GM19193 (cell line): ENCODE results near the gene EGR4.
A peak's percentile ranks its signal among the peaks of the same experiment; 100 is the strongest.

Experiments used
- POLR2A ChIP-seq: IDR thresholded peaks from 4 replicates; pipeline ENCODE4 v1.6.1; 2011; ENCODE audit not compliant: insufficient read depth, insufficient read length; ENCODE audit errors: extremely low read depth

Gene EGR4

GRCh38 chr2:73292316-73292905 is 937 bp downstream of the EGR4 start:
- TF ChIP-seq POLR2A = no peak

DNA sequence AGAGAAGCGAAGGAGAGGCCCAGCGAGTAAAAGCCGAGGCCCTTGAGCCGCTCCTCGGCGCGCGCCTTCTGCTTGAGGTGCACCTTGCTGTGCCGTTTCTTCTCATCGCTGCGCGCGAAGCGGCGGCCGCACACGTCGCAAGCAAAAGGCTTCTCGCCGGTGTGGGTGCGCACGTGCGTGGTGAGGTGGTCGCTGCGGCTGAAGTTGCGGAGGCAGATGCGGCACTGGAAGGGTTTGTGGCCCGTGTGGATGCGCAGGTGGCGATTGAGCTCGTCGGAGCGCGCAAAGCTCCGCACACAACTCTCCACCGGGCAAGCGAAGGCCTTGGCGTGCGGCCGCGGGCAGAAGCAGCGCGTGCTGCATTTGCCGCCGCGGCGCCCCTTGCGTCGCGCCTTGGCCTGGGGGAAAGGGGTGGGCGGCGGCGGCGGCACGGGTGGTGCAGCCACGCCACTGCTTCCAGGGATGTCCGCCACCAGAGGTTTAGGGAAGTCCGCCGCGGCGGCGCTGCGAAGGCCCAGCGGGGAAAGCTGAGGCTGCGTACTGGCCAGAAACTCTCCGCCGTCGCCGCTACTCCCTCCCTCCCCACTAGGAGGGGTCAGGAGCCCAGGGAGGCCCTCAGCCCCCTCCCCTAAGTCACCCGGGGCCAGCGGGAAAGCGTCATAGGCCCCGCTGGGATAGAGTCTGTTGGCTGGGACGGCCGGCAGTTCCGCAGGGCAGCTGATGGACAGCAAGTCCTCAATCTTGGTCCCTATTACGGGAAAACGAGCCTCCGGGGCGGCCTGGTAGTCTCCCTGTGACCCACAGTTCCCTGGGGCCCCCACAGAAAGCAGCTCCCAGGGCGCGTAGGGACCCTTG is 1.7 kb downstream of the EGR4 start:
- TF ChIP-seq POLR2A = no peak

- no peak for TF ChIP-seq POLR2A
Observed at GRCh38 chr2:73291093-73291460, 2.3 kb downstream of the EGR4 start.

- no peak for TF ChIP-seq POLR2A
Observed at GRCh38 chr2:73290049-73290839, 3.1 kb downstream of the EGR4 start.

DNA sequence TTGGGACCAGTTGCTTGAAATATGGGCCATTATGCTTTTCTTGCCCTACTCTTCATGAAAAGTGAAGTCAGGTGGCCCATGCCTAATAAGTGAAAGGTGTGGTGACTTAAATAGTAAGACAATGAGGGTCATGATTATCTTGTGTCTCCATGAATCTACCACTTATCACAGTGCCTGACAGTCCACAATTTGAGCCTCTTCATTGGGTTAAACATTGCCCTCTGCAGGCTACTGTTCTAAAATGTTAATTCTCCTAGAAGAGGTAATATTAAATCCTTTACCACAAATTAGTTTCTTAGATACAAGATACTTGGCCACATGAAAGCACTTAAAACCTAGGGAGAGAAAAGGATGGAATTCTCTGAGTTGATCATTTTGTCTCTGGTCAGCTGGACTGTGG is 4.0 kb downstream of the EGR4 start:
- no peak for TF ChIP-seq POLR2A

DNA sequence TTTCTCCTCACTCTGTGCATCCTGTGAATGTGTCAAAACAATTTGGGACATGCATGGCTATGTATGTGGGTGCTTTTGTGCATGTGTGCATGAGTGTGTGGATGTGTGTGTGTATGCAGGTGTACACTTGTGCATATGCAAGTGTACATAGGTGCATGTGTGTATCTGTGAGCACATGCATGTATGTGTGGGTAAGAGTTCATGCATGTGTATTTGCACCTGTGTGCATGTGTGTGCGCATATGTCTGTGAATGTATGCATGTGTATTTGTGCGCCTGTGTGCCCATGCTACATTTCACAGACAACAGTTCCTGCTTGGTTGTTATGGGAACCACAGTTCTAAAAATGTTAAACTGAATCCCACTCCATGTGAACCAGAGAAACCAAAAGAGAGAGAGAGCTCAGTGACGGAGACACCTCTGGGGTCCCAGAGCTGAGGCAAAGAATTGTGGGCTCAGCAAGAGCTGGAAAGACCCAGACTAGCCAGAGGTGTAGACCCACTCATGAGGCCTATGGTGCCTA is 7.2 kb downstream of the EGR4 start:
- TF ChIP-seq POLR2A = no peak

GRCh38 chr2:73285159-73285739 is 8.1 kb downstream of the EGR4 start:
- peak; percentile 22 for TF ChIP-seq POLR2A

DNA sequence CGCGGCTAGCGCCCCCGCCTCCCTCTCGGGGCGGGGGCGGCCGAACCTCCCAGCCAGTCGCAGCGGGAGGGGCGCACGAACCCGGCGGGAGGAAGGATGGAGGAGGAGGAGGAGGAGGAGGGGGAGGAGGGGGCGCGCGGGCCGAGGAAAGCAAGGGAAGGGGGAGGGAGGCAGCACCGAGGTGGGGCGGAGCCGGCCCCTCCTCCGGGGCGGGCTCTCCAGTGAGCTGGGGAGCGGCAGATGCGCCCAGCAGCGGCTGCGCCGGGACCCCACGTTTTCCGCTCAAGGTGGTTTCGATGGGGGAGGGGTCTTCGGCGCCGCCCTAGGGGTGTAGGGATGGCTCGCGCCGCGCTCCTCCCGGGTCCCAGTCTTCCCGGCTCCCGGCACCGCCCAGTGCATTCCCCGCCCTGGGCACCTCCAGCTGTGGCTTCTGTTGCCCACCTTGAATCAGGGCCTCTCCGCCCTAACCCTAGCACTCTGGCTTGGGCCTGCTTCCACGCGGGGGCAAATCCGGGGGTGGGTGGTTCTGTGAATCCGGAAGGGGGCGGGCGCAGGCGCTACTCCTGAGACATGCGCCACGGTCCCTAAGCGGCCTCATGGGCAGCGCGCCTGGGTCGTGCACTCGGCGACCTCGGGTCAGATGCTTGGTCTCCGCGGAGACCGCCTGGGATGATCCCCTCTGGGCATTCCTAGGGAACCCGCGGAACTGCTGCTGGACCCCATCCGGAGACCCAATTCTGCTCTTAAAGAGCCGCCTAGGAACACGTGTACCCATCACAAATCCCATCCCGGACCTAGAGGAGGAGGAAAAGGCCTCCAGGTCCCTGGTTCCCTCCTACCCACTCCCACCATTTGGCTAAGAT is 8.8 kb downstream of the EGR4 start, which contains the start of gene FBXO41:
Gene FBXO41, minus strand, starts transcription at position 183 of the 863 bp plus-strand sequence. CDS start 14,848 bp downstream, outside the sequence.
- peak; percentile 67 for TF ChIP-seq POLR2A

GRCh38 chr2:73283545-73284295 is 9.6 kb downstream of the EGR4 start:
- TF ChIP-seq POLR2A = no peak

- TF ChIP-seq POLR2A = no peak
Observed at GRCh38 chr2:73282924-73283544, 10.3 kb downstream of the EGR4 start.

GRCh38 chr2:73281244-73281643 is 12.1 kb downstream of the EGR4 start:
- no peak for TF ChIP-seq POLR2A

DNA sequence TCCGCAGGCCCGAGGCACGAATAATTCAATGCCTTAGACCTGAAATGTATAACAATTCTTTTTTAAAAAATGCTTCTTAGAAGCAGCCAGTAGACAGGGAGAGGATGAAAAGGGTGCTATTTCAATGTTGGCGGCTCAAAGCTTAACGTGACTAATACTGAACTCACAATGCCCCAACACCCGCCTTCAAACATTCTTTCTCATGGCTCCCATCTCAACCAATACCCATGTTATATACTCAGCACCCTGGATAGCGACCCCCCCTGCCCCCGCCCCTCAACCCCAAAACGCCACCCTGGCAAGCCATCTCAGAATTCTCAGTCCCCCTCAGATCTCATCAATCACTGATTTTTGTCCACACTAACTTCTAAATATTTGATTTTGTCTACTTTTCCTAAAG is 13.5 kb downstream of the EGR4 start:
- no peak for TF ChIP-seq POLR2A

DNA sequence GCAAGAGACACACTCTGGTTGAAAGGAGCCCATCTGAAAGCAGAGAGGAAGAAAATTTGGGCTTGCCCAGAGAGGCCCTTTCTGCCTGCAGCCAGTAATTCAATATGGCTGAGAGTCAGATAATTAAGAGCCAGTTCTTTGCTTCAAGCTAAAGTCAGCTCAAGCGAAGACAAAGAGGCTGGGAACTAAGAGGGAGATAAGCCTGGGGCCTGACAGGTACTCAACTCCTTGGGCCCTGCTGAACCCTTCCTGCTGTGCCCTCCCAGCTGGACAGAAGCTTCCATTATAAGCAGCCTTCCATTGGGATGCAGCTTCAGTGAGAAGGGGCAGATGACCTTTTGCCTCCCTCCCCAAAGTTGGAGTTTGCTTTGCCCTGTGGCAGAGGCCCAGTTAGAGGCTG is 21.1 kb downstream of the EGR4 start:
- no peak for TF ChIP-seq POLR2A
